ENCODE measurements around the gene RAB37. TPM values are rescaled to one million over a fixed set of nuclear protein-coding genes. Genes with fewer than 3 reads are reported as not detected.

The RAB37 gene, protein sequence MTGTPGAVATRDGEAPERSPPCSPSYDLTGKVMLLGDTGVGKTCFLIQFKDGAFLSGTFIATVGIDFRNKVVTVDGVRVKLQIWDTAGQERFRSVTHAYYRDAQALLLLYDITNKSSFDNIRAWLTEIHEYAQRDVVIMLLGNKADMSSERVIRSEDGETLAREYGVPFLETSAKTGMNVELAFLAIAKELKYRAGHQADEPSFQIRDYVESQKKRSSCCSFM
- 0.32 TPM in 1 of 2 replicates, not detected in the other for total RNA-seq

GRCh38 chr17:74736513-74737298 is at the start of gene RAB37:
TSS of gene RAB37 (plus strand) at chr17:74737256. CDS start at chr17:74737273, 17 bp downstream.
- peak within 1 kb of the TSS; percentile 39 for H3K4me3 ChIP-seq (ENCODE audit: low read depth, low read length)
- DNase-seq (ENCODE audit: low read depth) = no peak
- peak; percentile 27 for TF ChIP-seq CTCF (IDR thresholded peaks at IDR 0.05; ENCODE audit: insufficient read depth, low read depth, low read length)

DNA sequence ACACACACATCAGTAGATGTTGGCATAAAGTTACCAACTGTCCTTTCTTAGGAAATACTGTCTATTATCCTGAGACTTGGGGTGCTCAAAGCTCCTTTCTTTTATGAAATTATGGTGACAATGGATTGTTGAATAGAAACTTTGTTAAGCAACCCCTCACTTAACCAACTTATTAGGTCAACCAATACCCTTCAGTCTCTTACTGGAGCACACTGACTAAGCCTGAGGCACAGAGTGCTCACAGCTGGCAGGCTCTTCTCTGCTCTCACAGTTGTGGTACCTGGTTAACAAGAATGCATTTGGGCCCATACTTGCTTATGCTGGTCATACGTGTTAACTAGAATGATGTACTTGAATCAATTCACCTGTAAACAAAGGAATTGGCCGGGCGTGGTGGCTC is 49.2 kb upstream of the RAB37 start:
- TF ChIP-seq CTCF (IDR thresholded peaks at IDR 0.05; ENCODE audit: insufficient read depth, low read depth, low read length) = no peak
- no peak for DNase-seq (ENCODE audit: low read depth)
- H3K4me3 ChIP-seq (ENCODE audit: low read depth, low read length) = no peak overlapping the region

DNA sequence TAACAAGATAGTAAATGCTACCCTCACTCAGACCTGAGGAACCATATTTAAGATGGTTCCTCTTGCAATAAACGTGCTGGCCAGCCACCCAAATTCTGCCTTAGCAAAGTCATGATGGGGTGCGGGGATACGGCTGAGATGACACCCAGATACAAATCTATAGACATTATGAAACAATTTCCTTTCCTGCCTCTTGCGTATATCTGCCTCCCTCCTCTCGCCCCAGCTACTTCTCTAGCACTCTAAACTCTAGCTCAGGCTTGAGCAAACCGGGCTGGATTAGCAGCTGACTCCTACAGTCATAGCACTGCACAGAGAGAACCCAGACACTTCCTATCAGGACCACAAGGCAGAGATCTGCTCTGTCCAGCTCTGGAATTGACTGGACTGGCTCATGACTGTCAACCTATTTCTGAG is 46.6 kb upstream of the RAB37 start:
- TF ChIP-seq CTCF (IDR thresholded peaks at IDR 0.05; ENCODE audit: insufficient read depth, low read depth, low read length) = no peak
- DNase-seq (ENCODE audit: low read depth) = no peak
- H3K4me3 ChIP-seq (ENCODE audit: low read depth, low read length) = no peak overlapping the region

GRCh38 chr17:74691151-74691550 is 45.9 kb upstream of the RAB37 start:
- H3K4me3 ChIP-seq (ENCODE audit: low read depth, low read length) = no peak overlapping the region
- TF ChIP-seq CTCF (IDR thresholded peaks at IDR 0.05; ENCODE audit: insufficient read depth, low read depth, low read length) = no peak
- DNase-seq (ENCODE audit: low read depth) = no peak

- no peak overlapping the region for H3K4me3 ChIP-seq (ENCODE audit: low read depth, low read length)
- no peak for DNase-seq (ENCODE audit: low read depth)
- no peak for TF ChIP-seq CTCF (IDR thresholded peaks at IDR 0.05; ENCODE audit: insufficient read depth, low read depth, low read length)
These were observed 43.0 kb upstream of the RAB37 start for GRCh38 chr17:74694081-74694480.

DNA sequence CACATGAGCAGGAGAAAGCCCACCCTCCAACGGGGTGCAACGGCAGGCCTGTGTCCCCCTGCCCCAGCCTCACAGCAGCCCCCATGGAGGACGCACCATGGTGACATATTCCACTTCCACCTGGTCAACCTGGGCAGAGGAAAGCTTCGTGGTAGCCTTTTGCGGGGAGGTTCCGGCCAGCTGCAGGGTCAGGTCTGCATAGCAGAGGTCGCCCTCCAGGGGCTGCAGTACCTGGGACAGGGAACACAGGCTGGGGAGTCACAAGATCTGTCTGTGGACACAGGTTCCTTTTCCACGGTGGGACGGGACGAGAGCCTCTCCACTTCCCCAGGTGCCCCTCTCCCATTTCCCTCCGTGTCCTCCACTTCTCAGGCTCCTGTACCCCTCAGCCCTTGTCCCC is 41.4 kb upstream of the RAB37 start:
- no peak overlapping the region for H3K4me3 ChIP-seq (ENCODE audit: low read depth, low read length)
- TF ChIP-seq CTCF (IDR thresholded peaks at IDR 0.05; ENCODE audit: insufficient read depth, low read depth, low read length) = no peak
- DNase-seq (ENCODE audit: low read depth) = no peak

Measured in fibroblast of villous mesenchyme (primary cell).